Retina (tissue), 1 donor: ENCODE results near the gene AGPAT1.
A peak's percentile ranks its signal among the peaks of the same experiment; 100 is the strongest.
"Not testable (repeated sequence)": the region's sequence is repeated elsewhere in the genome, so short reads cannot be mapped to it uniquely, and the experiment has no call there.

Experiments used
- DNase-seq: peaks from one replicate; pipeline ENCODE4 v3.0.0-alpha.2; 2016

Gene AGPAT1

GRCh38 chr6:32198345-32198696 is 22.4 kb upstream of the AGPAT1 start:
- DNase-seq: no peak

GRCh38 chr6:32196682-32197616 is 21.1 kb upstream of the AGPAT1 start:
- peak; percentile 77 for DNase-seq

GRCh38 chr6:32195902-32196681 is 20.2 kb upstream of the AGPAT1 start:
- peak; percentile 98 for DNase-seq

GRCh38 chr6:32195652-32195901 is 19.7 kb upstream of the AGPAT1 start:
- DNase-seq: no peak

- DNase-seq: no peak
Measured at GRCh38 chr6:32194825-32195651, 19.2 kb upstream of the AGPAT1 start.

- no peak for DNase-seq
Measured at GRCh38 chr6:32194388-32194787, 18.5 kb upstream of the AGPAT1 start.

GRCh38 chr6:32193096-32193495 is 17.2 kb upstream of the AGPAT1 start:
- DNase-seq: not testable (repeated sequence)

GRCh38 chr6:32192608-32193039 is 16.7 kb upstream of the AGPAT1 start, which contains the start of gene GPSM3:
GPSM3 (minus strand) TSS chr6:32192643; CDS start chr6:32192513, 130 bp downstream.
- DNase-seq: no peak

GRCh38 chr6:32191696-32192607 is 16.1 kb upstream of the AGPAT1 start:
- DNase-seq: no peak

GRCh38 chr6:32190911-32191677 is 15.2 kb upstream of the AGPAT1 start:
- no peak for DNase-seq

- DNase-seq: peak; percentile 89
Measured at GRCh38 chr6:32190054-32190851, 14.4 kb upstream of the AGPAT1 start, which contains the start of gene PBX2. PBX2 (minus strand) TSS chr6:32190202; CDS start chr6:32189915, 287 bp downstream.

- no peak for DNase-seq
Measured at GRCh38 chr6:32189742-32190053, 13.8 kb upstream of the AGPAT1 start.

- peak; percentile 34 for DNase-seq
Measured at GRCh38 chr6:32189069-32189741, 13.3 kb upstream of the AGPAT1 start.

GRCh38 chr6:32188381-32189068 is 12.6 kb upstream of the AGPAT1 start:
- DNase-seq: peak; percentile 49

- DNase-seq: not testable (repeated sequence)
Measured at GRCh38 chr6:32187725-32188380, 12.0 kb upstream of the AGPAT1 start.

GRCh38 chr6:32187009-32187709 is 11.3 kb upstream of the AGPAT1 start:
- no peak for DNase-seq

GRCh38 chr6:32186151-32186840 is 10.4 kb upstream of the AGPAT1 start:
- peak; percentile 44 for DNase-seq
